Measurements from ENCODE around the gene KAT5.
A peak's percentile ranks its signal among the peaks of the same experiment; 100 is the strongest.
"Not testable (repeated sequence)": the region's sequence is repeated elsewhere in the genome, so short reads cannot be mapped to it uniquely, and the experiment has no call there.

Gene KAT5

GRCh38 chr11:65717906-65718305, 5.9 kb downstream of the KAT5 start:
- peaks cover 28 to 75% (median 65%) of the 10 kb centered on the region in 11 experiments; a peak in 21 of 22 replicates for H4K20me1 ChIP-seq
- no peaks in the 10 kb centered on the region for H3K27me3 ChIP-seq
- peak overlapping the region; percentile 92 to 99 (median 96) for H3K4me2 ChIP-seq
- peak overlapping the region in 5 of 10 experiments; percentile 82 to 97 (median 88); a peak in 7 of 20 replicates for H3K4me3 ChIP-seq
- H3K4me1 ChIP-seq: peaks cover 30 to 54% (median 39%) of the 10 kb centered on the region in 10 experiments
- H3K9me3 ChIP-seq (replicated peaks in 1 of 11): no peaks in the 10 kb centered on the region
- no peak for TF ChIP-seq Cebpa-rat (IDR thresholded peaks at IDR 0.05)
- H3K9ac ChIP-seq: peak overlapping the region; percentile 80 to 94 (median 89); a peak in 20 of 22 replicates
- no peak overlapping the region; a peak in 1 of 22 replicates for H3K27ac ChIP-seq
- H3K36me3 ChIP-seq: peaks cover 64 to 69% (median 67%) of the 10 kb centered on the region in 11 experiments

GRCh38 chr11:65718531-65718930, 6.5 kb downstream of the KAT5 start:
- peaks cover 57 to 62% (median 61%) of the 10 kb centered on the region in 11 experiments for H3K36me3 ChIP-seq
- peak overlapping the region in 2 of 11 experiments; percentile 87 to 93; a peak in 3 of 22 replicates for H3K27ac ChIP-seq
- peaks cover 24 to 48% (median 33%) of the 10 kb centered on the region in 10 experiments for H3K4me1 ChIP-seq
- peak overlapping the region; percentile 92 to 99 (median 96) for H3K4me2 ChIP-seq
- no peaks in the 10 kb centered on the region for H3K27me3 ChIP-seq
- peak overlapping the region; percentile 63 to 97 (median 86) for H3K4me3 ChIP-seq
- TF ChIP-seq Cebpa-rat (IDR thresholded peaks at IDR 0.05): no peak
- H3K9ac ChIP-seq: peak overlapping the region; percentile 80 to 94 (median 89)
- H4K20me1 ChIP-seq: peaks cover 28 to 69% (median 59%) of the 10 kb centered on the region in 11 experiments; a peak in 21 of 22 replicates
- no peaks in the 10 kb centered on the region for H3K9me3 ChIP-seq (replicated peaks in 1 of 11)

GRCh38 chr11:65718964-65719492, 7.0 kb downstream of the KAT5 start:
- peaks cover 24 to 43% (median 29%) of the 10 kb centered on the region in 10 experiments for H3K4me1 ChIP-seq
- peak overlapping the region; percentile 63 to 97 (median 86) for H3K4me3 ChIP-seq
- H3K36me3 ChIP-seq: peaks cover 52 to 58% (median 56%) of the 10 kb centered on the region in 11 experiments
- peaks cover 28 to 64% (median 56%) of the 10 kb centered on the region in 11 experiments; a peak in 21 of 22 replicates for H4K20me1 ChIP-seq
- H3K4me2 ChIP-seq: peak overlapping the region; percentile 92 to 99 (median 96)
- peak overlapping the region in 9 of 11 experiments; percentile 77 to 93 (median 87); a peak in 17 of 22 replicates for H3K27ac ChIP-seq
- no peaks in the 10 kb centered on the region for H3K27me3 ChIP-seq
- H3K9me3 ChIP-seq (replicated peaks in 1 of 11): no peaks in the 10 kb centered on the region
- peak overlapping the region; percentile 80 to 94 (median 89) for H3K9ac ChIP-seq
- TF ChIP-seq Cebpa-rat (IDR thresholded peaks at IDR 0.05): no peak

GRCh38 chr11:65719871-65720210, 7.8 kb downstream of the KAT5 start:
- Histone ChIP-seq H3K27me3 (no peaks in the 10 kb centered on the region), H3K9me3 (replicated peaks in 1 of 11) (no peaks in the 10 kb centered on the region), H3K4me2 (peak overlapping the region; percentile 92 to 99 (median 96)), H3K9ac (peak overlapping the region; percentile 80 to 94 (median 89)), H3K36me3 (peaks cover 44 to 49% (median 48%) of the 10 kb centered on the region in 11 experiments), H4K20me1 (peaks cover 28 to 56% (median 48%) of the 10 kb centered on the region in 11 experiments; a peak in 21 of 22 replicates), H3K27ac (peak overlapping the region; percentile 11 to 93 (median 87); a peak in 21 of 22 replicates), H3K4me3 (peak overlapping the region; percentile 63 to 97 (median 86)), H3K4me1 (peaks cover 24 to 37% (median 29%) of the 10 kb centered on the region in 10 experiments)
- TF ChIP-seq Cebpa-rat (IDR thresholded peaks at IDR 0.05): no peak

- Histone ChIP-seq H4K20me1 (peaks cover 28 to 51% (median 48%) of the 10 kb centered on the region in 11 experiments; a peak in 21 of 22 replicates), H3K9me3 (replicated peaks in 1 of 11) (no peaks in the 10 kb centered on the region), H3K4me3 (peak within 1 kb of the TSS; percentile 63 to 97 (median 86)), H3K4me2 (peak within 1 kb of the TSS; percentile 92 to 99 (median 96)), H3K27me3 (no peaks in the 10 kb centered on the region), H3K36me3 (peaks cover 39 to 44% (median 42%) of the 10 kb centered on the region in 11 experiments), H3K27ac (peak within 1 kb of the TSS; percentile 11 to 93 (median 87); a peak in 21 of 22 replicates), H3K9ac (peak within 1 kb of the TSS; percentile 80 to 94 (median 89)), H3K4me1 (peaks cover 24 to 37% (median 29%) of the 10 kb centered on the region in 10 experiments)
- no peak for TF ChIP-seq Cebpa-rat (IDR thresholded peaks at IDR 0.05)
Observed at GRCh38 chr11:65720211-65720934, 8.3 kb downstream of the KAT5 start, which contains the start of gene RNASEH2C. Gene RNASEH2C (minus strand): TSS chr11:65720798. CDS start chr11:65720758, 40 bp downstream.

- Histone ChIP-seq H3K9ac (no peak overlapping the region), H3K4me3 (no peak overlapping the region), H3K36me3 (peaks cover 20 to 25% (median 23%) of the 10 kb centered on the region in 11 experiments), H3K4me1 (peaks cover 23 to 31% (median 24%) of the 10 kb centered on the region in 10 experiments), H3K9me3 (replicated peaks in 1 of 11) (no peaks in the 10 kb centered on the region), H4K20me1 (peaks cover 25 to 33% (median 31%) of the 10 kb centered on the region in 11 experiments; a peak in 21 of 22 replicates), H3K27ac (no peak overlapping the region), H3K4me2 (no peak overlapping the region), H3K27me3 (no peaks in the 10 kb centered on the region)
- TF ChIP-seq Cebpa-rat (IDR thresholded peaks at IDR 0.05): no peak
Observed at GRCh38 chr11:65722261-65722660, 10.2 kb downstream of the KAT5 start.

- Histone ChIP-seq H4K20me1 (no peaks in the 10 kb centered on the region), H3K27ac (no peak overlapping the region), H3K9me3 (replicated peaks in 1 of 11) (peaks cover 0 to 3% (median 2%) of the 10 kb centered on the region in 11 experiments; a peak in 9 of 22 replicates), H3K27me3 (no peaks in the 10 kb centered on the region), H3K36me3 (no peaks in the 10 kb centered on the region), H3K4me1 (peaks cover 0 to under 1% (median 0%) of the 10 kb centered on the region in 10 experiments; a peak in 2 of 20 replicates), H3K4me3 (no peak overlapping the region), H3K4me2 (no peak overlapping the region), H3K9ac (no peak overlapping the region)
- no peak for TF ChIP-seq Cebpa-rat (IDR thresholded peaks at IDR 0.05)
Observed at GRCh38 chr11:65726660-65727059, 14.6 kb downstream of the KAT5 start.

GRCh38 chr11:65727865-65728264, 15.8 kb downstream of the KAT5 start:
- Histone ChIP-seq H3K27me3 (no peaks in the 10 kb centered on the region), H3K4me2 (no peak overlapping the region), H3K4me1 (no peaks in the 10 kb centered on the region), H3K9me3 (replicated peaks in 1 of 11) (peaks cover 7 to 14% (median 10%) of the 10 kb centered on the region in 11 experiments; a peak in 16 of 22 replicates), H3K4me3 (no peak overlapping the region), H4K20me1 (no peaks in the 10 kb centered on the region), H3K27ac (no peak overlapping the region), H3K9ac (no peak overlapping the region), H3K36me3 (no peaks in the 10 kb centered on the region)
- no peak for TF ChIP-seq Cebpa-rat (IDR thresholded peaks at IDR 0.05)

- H3K9ac ChIP-seq: no peak overlapping the region
- H3K4me2 ChIP-seq: no peak overlapping the region
- no peaks in the 10 kb centered on the region for H4K20me1 ChIP-seq
- no peak overlapping the region for H3K27ac ChIP-seq
- TF ChIP-seq Cebpa-rat (IDR thresholded peaks at IDR 0.05): no peak
- no peaks in the 10 kb centered on the region for H3K36me3 ChIP-seq
- H3K27me3 ChIP-seq: no peaks in the 10 kb centered on the region
- no peak overlapping the region for H3K4me3 ChIP-seq
- H3K9me3 ChIP-seq (replicated peaks in 1 of 11): peaks cover 9 to 20% (median 14%) of the 10 kb centered on the region in 11 experiments; a peak in 17 of 22 replicates
- H3K4me1 ChIP-seq: no peaks in the 10 kb centered on the region
Observed at GRCh38 chr11:65730461-65730860, 18.4 kb downstream of the KAT5 start.

- not testable (repeated sequence) for H3K9ac ChIP-seq, H3K27ac ChIP-seq, H4K20me1 ChIP-seq, H3K4me1 ChIP-seq, H3K4me2 ChIP-seq, H3K36me3 ChIP-seq, H3K4me3 ChIP-seq, H3K27me3 ChIP-seq
- peaks cover 42 to 52% (median 48%) of the 10 kb centered on the region in 11 experiments for H3K9me3 ChIP-seq (replicated peaks in 1 of 11)
Observed at GRCh38 chr11:65735111-65735510, 23.1 kb downstream of the KAT5 start.

Measured in BLaER1 treated with 17β-estradiol and CSF1 and Interleukin-3, amounts not matched to agents 10 nM and 100 nM (cell line).